Activated CD4-positive, alpha-beta T cell treated with anti-CD3 and anti-CD28 coated beads, Interleukin-2, Interleukin-6, amounts not matched to agents 100 ng/mL and 50 ng/mL, durations not matched to agents 16 hours and 8 hours (primary cell): Measurements from ENCODE around the gene PDE11A.
A peak's percentile ranks its signal among the peaks of the same experiment; 100 is the strongest.

Experiments used
- DNase-seq: peaks from one replicate; pipeline ENCODE4 v3.0.0-alpha.2; 2020

The PDE11A gene

DNA sequence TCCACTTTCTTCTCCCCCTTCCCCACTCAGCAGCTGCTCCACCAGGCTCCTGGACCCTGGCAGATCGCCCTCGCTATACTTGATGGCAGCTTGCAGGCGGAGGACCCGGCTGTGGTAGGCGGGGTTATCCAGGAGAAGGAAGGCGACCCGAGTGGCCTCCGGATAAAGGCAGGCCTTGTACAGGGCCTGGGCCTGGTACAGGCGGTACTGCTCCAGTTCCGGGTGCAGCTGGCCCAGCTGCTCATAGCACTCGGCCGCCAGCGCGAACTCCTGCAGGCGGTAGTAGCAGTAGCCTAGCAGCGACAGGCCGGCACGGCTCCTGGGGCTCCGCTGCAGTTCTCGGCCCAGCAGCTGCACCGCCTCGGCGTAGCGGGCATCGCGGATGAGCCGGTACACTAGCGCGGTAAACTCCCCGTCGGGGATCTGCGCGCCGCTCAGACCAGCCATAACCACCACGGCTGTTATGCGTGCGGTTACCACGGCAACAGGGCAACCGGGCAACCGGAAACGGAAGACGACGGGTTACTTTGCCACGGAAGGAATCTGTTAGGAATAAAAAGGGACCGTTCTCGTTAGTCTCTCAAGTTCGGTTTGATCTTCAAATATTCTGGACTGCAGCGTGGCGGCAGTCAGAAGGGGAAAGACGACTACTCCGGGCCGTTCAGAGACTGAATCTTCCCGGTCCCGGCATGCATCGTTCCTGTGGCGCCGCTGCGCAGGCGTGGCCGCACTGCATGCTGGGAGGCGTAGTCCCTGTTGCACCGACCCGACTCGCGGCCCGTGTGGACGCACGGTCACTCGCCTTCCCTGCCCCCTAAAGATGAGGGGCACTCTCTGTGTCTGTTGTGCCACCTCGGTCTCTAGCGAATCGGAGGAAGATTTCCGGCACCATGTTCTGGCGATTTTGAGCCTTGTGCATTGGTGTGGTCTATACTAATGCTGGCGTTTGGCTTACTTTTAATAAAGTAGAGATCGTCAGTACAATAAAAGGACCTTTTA lies 454.0 kb downstream of the PDE11A start:
- DNase-seq: peak; percentile 91

DNA sequence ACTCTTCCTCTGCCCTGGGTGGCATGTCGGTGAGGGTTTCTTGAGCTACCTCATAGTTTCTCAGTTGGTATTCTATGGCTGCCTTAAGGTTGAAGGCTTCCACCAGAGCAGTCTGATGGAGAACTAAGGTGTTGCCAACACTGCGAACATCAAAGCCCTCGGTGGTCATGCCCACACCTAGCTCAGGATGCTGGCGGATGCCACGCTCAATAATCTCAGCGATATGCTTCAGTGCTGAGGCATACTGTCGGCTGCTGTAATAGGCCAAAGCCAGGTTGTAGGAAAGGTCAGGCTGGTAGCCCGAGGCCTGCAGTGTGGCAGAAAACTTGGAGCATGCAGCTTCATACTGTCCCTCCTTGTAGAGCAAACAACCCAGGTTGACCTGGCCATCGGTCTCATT lies 454.7 kb downstream of the PDE11A start:
- DNase-seq: no peak

DNA sequence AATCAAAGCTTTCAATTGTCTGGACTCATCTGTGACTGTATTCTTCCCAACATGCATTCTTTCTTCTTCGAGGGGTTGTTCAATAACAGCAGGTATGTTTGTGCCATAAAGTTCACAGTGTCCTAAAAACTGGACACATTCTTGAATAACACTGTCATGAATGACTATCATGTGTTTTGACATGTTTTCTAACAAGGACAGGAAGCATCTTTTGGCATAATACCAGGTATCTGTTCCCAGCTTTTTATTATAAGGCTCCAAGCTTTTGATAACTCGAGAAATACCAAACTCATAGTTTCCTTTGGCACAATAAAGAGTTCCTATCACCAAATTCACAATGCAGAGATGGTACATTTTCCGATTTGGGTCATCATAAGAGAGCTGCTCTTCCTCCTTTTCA lies 455.8 kb downstream of the PDE11A start:
- DNase-seq: no peak

DNA sequence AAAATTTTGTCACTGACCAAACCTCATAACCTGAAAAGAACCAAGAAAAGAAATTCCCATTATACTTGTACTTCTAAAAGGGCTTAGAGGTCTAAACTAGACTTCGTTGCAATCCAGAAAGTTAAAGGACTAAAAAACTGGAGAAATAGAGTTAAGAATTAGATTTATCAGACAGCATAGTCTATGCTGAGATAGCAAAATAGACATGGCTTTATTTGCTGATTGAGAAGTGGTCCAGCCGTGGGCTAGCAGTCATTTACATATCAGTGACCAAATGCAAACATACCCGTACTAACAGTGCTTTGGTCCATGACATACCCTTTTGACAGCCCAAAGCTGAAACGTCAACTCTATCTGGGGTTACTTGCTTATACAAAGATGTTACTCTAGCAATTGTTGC lies 456.5 kb downstream of the PDE11A start:
- DNase-seq: no peak

DNA sequence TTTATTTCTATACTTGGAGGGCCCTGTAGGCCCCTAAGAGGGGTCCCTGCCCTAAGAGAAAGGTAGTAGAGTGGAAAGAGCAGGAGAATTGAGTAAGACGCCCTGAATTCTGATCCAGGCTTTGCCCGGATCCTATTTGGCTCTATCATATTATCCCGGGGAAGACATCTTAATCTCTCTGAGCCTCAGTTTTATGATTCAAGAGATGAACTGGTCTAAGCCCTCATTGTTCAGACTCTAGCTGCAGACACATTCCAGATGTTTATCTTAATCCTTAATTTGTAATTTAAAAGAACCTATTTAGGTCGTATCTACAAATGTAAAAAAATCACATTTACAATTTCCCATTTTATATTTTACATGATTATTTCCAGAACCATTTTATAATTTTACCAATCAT lies 459.9 kb downstream of the PDE11A start:
- no peak for DNase-seq

DNA sequence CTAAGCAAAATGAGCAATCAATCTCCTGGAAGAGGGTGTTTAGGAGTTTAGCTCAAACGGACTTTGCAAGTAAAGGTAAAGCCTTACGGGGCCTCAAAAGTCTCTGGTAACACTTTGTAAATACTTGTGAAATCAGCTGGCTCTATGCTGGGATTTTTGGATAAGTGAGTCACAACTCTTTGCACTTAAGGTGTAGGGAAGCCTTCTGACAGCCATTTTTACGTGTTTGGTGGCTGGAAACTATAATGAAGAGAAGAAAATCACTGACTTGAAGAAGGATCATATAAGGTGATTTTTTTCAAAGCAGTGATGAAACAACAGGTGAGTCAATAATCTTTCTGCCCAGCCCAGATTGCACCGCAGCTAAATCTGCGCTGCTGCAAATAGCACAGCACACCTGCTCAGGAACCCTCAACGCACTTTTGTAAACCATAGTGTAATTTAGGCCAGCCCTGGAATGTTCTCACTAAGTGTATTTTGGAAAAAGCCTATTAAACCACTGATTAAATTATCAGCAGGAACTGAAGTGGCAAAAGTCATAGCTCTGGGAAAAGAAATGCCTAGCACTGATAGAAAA lies 461.2 kb downstream of the PDE11A start:
- no peak for DNase-seq

DNA sequence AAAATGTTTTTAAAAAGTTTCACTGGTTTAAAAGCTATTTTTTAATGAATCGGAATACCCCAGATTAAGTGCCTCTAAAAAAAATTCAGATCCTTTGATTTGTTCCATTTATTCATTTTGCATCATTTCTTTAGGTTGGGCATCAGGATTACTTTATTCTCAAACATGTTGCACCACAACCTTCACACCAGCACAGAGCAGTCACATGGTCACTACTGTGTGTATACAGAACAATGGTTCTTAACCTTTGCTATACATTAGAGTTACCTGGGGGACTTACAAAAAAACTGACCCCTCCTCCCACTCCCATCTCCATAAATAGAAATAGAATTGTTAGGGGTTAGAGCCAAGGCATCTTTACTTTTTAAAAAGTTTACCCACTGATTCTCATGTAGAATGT lies 461.8 kb downstream of the PDE11A start:
- DNase-seq: no peak

DNA sequence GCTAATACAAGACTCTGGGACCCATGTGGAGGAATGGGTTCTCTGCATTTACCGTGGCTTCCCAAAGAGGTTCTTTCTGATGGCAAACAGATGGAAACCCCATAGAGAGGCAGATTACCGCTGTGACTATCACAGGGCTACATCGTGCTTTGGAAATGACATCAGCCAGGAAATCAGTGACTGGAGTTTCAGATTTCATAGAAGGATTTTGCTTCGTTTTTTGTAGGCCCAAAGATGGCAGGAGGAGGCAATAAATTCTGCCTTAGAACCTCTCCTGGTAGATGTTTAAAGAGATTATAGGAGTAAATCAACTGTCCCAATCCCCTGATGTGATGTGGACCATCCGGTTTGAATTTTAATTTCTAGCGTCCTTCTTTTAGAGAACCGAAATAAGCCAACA lies 465.9 kb downstream of the PDE11A start:
- DNase-seq: peak; percentile 6

DNA sequence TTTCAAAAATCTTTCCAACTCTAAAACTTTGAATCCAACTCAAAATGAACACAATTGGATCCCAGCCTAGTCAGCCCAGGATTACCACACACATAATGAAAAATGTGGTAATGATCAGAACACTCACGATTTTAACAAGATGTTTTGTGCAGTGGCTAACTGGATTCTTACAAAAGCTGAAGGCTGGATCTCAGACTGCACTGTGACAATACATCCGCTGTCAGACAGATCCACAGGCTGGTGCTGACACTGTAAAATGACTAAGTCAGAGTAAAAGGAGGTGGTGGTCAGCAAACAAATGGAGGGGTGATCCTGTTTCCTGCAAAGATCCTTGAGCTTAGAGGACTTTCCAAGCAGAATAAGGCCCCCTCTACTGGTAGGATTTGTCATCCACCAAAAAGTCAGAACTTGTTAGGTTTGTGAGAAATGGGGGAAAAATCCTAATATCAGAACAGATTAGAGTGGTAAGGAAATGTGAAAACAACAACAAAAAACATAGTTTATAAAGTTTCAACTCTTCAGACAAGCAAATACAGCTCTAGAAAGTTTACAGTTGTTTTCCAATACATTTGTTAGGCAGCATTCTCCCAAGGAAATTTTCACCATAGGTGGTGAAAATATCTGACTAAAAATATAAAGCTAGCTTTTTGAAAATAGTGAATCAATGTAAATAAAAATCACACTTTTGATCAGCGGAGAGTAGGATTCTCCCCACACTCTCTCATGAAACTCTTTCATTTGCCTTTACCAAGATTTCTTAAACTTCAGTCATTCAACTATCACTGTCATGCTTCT lies 468.1 kb downstream of the PDE11A start:
- DNase-seq: peak; percentile 35

DNA sequence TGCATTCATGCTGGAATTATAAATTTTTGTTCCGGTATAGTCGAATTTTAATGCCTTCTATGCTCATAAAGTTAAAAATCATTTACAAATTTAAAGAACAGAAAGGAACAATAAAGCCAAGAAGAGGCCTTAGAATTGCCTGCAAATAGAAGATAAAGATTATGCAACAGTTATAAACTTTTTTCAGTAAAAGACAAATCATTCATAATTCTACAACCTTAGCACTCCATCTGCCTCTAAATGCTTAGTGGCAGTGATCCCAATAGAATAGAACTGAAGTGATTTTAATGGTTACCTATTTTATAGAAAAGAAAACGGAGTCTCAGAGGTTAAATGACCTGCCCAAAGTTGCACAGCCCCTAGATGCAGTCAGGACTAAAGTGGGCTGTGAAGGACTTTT lies 468.8 kb downstream of the PDE11A start:
- no peak for DNase-seq

DNA sequence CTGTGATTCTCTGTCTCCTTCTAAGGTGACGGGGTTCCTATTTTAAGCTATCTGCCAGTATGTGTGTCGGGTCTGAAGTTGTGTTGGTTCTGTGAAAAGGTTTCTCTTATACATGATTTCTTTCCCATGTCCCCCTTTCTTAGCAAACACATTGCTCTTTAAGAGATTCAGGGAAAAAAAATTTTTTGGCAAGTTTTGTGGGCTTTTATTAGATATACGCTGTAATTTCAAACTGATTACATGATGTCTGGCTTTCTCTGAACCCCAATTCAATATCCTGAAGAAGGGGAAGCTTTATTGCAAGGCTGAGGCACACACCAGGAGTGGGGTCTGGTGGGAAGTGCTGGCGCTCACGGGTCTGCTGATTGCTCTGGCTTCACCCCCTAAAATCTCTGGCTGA lies 469.4 kb downstream of the PDE11A start:
- no peak for DNase-seq

DNA sequence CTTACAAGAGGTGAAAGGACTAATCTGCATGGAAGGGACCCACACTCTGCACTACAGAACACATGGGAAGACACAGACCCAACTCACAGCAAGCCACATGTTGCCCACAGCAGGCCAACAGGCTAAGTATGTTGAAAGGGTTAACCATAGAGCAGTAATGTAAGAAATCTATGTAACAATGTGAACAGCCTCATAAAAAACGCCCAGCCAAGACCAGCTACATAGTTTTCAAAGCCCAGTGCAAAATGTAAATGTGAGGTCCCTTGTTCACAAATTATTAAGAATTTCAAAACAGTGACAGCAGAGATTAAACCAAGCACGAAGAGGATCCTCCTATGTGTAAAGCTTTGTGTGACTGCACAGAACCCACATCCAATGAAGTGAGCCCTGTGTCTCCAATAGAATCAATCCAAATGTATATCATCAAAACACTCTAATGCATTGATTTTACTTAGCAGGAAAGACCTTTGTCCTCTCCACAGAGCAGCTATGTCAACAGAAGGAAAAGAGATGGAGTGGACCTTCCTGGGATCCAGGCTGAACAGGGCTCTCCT lies 469.9 kb downstream of the PDE11A start:
- no peak for DNase-seq

DNA sequence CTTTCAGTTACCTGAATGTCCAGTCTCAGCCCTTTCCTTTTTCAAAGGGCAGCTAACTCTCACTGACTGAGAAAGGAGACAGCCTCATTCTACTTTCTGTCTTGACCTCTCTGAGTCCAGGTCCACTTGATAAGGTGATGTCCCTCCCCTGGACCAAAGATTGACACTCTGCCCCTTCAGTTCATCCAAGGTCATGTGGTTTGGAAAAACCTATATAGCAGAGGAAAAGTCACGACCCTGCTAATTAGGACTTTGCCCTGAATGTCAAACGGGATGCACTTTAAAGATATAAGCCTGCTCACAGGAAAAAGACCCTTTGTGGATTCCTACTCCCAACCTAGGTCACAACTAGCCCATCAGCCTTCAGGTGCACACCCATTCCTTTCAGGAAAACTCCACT lies 471.7 kb downstream of the PDE11A start:
- no peak for DNase-seq

DNA sequence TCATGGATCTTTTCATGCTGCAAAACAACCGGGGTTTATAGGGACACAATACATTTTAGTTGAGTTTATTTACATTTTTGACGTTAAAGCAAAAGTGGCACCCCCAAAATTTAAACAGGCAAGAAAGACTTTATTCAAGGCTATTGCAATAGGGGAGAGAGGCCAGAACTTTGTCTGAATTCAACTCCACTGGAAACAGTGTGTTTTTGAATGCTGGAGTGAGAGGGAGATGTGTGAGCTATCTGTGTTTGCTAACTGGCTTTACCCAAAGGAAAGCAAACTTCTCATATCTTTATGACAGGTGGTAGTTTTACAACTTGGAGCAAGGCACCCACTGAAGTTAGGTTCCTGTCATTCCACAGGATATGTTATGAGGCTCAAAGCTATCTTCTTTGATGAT lies 472.6 kb downstream of the PDE11A start:
- DNase-seq: no peak

DNA sequence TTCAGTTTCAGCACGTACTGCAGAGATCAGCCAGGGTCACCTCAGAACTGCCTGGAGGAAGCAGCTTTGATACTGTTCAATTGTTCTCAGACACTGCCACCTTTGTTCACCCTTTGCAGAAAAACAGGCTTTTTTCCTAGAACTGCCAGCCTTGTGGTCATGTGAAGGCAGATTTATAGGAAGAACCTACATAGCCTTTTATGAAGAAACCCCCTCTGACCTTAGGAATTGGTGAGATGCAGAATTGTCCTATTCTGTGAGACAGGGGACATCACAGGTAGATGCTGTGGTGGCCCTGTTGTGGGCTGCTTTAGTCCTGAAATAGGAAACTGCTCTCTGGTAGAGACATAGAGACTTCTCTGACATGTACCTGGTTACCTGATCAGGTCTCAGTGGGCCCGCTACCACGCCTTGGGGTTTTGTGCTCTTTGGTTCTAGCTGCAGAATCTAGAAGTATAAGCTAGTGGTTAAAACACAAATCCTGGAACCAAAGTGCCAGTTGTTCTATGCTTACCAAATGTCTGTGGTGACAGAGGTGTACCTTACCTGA lies 473.4 kb downstream of the PDE11A start:
- no peak for DNase-seq

DNA sequence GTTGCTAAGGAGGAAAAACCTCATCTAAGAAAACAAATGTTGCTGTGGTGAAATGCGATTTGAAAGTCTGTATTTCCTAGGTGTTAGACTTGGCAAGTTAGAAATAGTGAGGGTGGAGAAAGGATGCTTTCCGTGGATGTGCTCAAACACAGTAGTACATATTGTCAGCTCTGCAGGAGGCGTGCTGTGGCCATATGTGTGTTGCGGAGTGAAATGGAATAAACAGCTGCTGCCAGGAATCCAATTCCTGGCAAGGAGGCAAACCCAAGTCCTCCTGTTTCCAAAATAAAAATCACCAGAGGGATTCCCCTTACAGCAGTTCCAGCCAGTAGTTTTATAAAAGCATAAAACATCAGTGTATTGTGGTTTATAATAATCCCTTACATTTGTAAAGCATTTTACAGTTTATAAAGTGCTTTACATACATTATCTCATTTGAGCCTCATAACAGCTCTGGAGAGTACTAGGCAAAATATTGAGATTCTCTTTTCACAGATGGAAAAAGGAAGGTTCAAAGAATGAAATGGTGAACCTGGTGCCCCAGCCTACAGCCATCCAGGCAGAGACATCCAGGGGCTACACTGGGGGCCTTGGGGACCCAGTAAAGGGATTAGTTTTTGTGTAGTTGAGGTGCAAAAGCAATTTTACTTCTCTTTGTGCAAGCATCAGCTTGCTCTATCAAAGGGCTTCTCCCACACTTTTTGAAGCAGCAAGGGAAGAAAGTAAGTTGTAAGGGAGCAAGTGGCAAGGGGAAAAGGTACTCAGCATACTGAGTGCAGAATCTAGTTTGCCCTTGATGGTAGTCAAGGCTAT lies 474.0 kb downstream of the PDE11A start:
- DNase-seq: no peak

DNA sequence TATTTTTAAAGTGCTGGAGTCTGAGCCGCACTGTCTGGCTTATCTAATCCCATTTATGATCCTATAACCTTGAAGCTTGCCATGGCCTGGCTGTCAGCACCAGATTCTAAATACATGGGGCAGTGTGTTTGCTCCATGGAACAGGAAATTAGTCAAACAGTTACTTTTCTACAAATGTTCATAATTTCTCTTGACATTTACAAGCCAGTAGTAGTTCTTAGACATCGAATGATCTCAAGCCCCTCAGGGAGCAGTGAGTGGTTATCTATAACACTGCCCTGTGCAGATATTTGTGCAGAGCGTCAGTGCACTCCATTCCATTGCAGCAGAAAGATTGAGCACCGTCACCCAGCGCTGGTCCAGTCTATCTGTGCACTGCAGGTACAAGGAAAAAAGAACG lies 474.8 kb downstream of the PDE11A start:
- no peak for DNase-seq

DNA sequence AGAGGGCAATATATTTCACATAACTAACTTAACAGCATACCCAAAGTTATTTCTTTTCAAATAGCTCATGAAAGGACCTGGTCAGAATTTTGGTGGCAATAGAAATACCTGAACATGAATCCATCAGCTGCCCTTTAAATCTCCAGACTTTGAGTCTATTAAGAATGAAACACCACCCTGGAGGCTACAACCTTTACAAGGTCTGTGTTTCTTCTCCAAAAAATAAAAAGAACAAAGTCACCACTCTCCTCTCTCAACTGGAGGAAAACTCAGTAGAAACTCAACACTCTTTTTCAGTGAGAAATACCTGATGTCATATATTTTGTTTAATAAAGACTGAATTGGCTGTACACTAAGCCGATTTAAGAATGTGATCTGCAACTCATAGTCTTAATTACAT lies 475.7 kb downstream of the PDE11A start:
- no peak for DNase-seq

DNA sequence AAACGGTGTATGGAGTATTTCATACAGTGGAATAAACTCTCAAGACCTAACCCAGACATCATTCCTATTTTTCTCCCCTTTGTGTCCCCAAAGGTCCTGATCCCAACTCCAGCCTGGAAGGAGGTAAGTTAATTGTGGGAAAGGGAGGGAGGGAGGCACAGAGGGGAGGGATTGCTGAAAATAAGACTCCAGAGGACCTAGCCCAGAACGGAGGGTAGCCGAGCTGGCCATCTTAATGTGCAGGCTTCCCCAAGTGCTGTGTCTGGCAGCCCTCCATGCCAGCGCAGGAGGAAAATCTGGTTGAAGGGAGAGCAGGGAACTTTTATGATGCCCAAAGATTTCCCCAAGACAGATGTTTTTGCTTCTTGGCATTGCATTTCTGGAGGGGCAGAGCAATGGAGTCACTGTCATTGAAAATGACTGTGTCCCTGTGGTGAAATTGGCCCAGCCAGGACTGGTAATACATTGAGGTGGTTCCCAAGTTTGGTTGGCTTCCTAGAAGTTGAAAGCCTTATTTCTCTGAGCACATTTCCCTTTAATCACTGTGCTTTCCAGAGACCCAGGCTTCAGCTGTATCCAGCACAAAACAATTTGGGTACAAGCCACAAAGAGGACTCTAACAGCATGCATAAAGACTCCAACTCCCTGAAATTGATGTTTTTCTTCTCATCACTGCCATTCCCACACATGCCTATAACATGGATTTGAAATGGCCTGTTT lies 477.3 kb downstream of the PDE11A start:
- no peak for DNase-seq

DNA sequence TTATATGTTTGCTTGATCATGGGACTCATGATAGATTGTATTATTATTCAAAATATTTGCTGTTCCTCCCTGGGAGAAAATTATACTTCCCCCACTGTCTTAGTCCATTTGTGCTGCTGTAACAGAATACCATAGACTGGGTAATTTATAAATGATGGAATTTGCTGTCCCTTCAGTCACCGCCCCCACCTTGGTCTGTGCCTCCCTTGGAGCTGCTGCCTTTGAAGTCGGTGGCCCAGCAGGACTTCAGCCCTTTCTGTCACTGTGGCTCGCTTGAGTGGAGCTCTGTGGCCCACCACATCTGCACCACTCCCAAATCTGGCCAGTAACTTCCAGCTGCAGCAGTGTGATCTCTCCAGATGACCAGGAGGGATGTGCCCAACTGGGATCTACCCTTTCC lies 479.2 kb downstream of the PDE11A start:
- no peak for DNase-seq

DNA sequence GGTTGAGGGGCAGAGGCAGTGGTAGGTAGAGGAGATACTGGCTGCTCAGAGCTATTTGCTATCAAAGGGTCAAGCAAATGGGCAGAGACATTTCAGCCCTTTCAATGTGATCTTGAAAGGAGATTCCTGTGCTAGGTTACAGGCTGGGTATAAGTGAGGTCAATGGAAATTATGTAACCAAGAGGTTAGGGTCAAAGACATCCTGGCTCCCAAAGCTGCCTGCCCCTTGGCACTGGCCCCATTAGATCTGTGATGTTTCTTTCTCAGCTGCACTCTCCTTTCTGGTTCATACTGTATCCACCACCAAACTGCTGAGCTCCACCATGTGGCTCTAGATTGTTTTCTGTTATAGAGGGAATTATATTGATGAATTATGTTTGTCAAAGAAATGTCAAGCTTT lies 479.6 kb downstream of the PDE11A start:
- DNase-seq: no peak

DNA sequence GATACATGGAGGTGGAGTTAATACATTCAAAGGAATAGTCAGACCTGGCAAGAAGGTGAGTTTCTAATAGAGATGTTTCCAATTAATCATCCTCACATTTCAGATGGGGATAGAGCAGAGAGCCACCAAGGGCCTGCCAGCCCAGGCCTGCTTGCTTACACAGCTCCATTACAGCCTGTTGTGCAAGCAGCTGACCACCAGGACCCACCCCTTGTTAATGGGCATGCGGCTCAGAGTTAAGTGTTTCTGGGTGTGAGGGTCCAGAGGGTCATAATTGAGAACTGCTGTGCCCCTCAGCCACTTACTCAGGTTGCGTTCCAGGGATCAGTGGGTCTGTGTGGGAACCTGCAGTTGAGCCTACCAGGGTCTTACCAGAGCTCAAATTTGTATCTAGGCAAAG lies 480.2 kb downstream of the PDE11A start:
- DNase-seq: no peak
